Sigmoid colon (tissue), 4 donors: ENCODE data around the gene HSPB2.

Experiments
- CTCF ChIP-seq, 4 experiments: fragments of 450-650 bp in 3 of 4; fragments of 200-600 bp in 1 of 4; IDR thresholded peaks; one replicate each; pipeline ENCODE4 v1.5.1; 2016 to 2019; ENCODE audit warnings: antibody characterized with exemption in 4 of 4, mild to moderate bottlenecking in 3 of 4, moderate library complexity in 2 of 4
- EP300 ChIP-seq, 4 donors: sonication (generic); formaldehyde crosslinking; IDR thresholded peaks; one replicate each; pipeline ENCODE4 v1.6.1; 2017; ENCODE audit warnings: antibody characterized with exemption in 4 of 4
- POLR2A ChIP-seq, 2 donors: fragments of 450-650 bp; IDR thresholded peaks; one replicate each; pipeline ENCODE4 v1.6.1; 2016; ENCODE audit warnings: antibody characterized with exemption in 2 of 2, mild to moderate bottlenecking in 2 of 2, moderate library complexity in 2 of 2
- POLR2AphosphoS5 ChIP-seq, 4 donors: sonication (generic); formaldehyde crosslinking; IDR thresholded peaks; one replicate each; pipeline ENCODE4 v1.6.1; 2017; ENCODE audit warnings: antibody characterized with exemption in 4 of 4

GRCh38 chr11:111925953-111926352 is 13.4 kb downstream of the HSPB2 start:
- TF ChIP-seq CTCF (IDR thresholded peaks at IDR 0.05), result no peak
- no peak for TF ChIP-seq POLR2AphosphoS5 (IDR thresholded peaks at IDR 0.05)
- no peak for TF ChIP-seq POLR2A (IDR thresholded peaks at IDR 0.05)
- no peak for TF ChIP-seq EP300 (IDR thresholded peaks at IDR 0.05)
